ENCODE data around the gene ZNF790.

DNA sequence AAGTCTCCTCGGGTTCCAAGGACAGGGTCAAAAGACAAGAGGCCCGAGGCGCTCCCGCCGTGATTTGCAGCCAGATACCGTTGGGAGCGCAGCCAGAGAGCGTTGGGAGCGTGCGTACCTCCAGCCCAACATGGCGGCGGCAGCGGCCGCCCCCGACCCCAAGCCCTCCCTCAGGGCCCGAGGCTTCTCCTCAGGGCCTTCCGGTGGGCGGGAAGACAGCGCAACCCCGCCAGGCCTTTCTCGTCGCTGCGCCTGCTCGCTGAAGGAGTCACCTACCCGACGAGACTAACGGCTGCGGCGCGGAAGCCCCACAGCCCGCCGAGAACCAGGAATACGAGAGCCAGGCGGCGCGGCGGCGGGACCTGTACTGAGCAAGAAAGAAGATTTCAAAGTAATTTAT lies 62.4 kb downstream of the ZNF790 start:
- peak in 1 of 2 donors; percentile 85 for TF ChIP-seq POLR2A (IDR thresholded peaks at IDR 0.05)
- TF ChIP-seq, protein P1, sequence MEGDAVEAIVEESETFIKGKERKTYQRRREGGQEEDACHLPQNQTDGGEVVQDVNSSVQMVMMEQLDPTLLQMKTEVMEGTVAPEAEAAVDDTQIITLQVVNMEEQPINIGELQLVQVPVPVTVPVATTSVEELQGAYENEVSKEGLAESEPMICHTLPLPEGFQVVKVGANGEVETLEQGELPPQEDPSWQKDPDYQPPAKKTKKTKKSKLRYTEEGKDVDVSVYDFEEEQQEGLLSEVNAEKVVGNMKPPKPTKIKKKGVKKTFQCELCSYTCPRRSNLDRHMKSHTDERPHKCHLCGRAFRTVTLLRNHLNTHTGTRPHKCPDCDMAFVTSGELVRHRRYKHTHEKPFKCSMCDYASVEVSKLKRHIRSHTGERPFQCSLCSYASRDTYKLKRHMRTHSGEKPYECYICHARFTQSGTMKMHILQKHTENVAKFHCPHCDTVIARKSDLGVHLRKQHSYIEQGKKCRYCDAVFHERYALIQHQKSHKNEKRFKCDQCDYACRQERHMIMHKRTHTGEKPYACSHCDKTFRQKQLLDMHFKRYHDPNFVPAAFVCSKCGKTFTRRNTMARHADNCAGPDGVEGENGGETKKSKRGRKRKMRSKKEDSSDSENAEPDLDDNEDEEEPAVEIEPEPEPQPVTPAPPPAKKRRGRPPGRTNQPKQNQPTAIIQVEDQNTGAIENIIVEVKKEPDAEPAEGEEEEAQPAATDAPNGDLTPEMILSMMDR (IDR thresholded peaks at IDR 0.05), result no peak

Measured in thyroid gland (tissue), 4 donors.